ENCODE results near the gene ATF7IP.
"Not testable (repeated sequence)": the region's sequence is repeated elsewhere in the genome, so short reads cannot be mapped to it uniquely, and the experiment has no call there.

ATF7IP gene, protein sequence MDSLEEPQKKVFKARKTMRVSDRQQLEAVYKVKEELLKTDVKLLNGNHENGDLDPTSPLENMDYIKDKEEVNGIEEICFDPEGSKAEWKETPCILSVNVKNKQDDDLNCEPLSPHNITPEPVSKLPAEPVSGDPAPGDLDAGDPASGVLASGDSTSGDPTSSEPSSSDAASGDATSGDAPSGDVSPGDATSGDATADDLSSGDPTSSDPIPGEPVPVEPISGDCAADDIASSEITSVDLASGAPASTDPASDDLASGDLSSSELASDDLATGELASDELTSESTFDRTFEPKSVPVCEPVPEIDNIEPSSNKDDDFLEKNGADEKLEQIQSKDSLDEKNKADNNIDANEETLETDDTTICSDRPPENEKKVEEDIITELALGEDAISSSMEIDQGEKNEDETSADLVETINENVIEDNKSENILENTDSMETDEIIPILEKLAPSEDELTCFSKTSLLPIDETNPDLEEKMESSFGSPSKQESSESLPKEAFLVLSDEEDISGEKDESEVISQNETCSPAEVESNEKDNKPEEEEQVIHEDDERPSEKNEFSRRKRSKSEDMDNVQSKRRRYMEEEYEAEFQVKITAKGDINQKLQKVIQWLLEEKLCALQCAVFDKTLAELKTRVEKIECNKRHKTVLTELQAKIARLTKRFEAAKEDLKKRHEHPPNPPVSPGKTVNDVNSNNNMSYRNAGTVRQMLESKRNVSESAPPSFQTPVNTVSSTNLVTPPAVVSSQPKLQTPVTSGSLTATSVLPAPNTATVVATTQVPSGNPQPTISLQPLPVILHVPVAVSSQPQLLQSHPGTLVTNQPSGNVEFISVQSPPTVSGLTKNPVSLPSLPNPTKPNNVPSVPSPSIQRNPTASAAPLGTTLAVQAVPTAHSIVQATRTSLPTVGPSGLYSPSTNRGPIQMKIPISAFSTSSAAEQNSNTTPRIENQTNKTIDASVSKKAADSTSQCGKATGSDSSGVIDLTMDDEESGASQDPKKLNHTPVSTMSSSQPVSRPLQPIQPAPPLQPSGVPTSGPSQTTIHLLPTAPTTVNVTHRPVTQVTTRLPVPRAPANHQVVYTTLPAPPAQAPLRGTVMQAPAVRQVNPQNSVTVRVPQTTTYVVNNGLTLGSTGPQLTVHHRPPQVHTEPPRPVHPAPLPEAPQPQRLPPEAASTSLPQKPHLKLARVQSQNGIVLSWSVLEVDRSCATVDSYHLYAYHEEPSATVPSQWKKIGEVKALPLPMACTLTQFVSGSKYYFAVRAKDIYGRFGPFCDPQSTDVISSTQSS

DNA sequence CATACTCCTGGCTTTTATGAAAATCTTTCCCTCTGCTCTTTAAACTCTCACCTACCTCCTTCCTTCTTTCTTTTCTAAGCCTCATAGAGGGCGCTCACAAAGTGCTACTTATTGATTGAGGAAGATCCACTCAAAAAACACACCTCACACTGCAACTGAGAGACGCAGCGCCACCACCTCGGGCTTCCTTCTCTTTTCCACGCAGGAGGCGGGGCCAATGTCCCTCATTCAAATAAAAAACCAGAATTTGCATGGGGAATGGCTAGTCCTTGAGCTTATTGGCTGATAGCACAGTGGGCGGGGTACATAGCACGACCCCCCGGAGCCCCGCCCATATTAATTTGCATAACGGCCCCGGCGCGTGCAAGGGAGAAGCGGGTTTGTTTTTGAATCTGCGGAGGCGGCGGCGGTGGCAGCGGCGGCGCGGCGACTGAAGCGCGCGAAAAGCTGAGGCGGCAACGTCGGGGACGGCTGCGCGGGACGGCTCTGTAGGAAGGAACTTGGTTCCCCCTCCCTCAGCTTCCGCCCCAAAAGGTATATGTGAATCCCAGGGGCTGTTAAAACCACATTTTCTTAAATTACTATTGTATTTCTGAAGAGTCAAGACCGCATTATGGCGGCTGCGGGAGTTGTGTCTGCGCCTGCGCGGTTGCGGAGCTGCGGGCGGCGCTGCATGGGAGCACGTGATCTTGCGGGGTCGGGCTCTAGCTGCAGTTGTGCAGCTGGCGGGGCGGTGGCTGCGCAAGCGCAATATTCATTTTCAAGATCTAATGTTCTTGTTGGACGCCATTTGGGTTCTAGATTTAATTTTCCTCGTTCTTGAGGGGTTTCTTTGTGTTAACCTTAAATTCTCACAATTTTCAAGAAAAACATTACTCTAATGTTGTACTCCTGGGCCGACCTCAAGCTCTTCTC is at the start of gene ATF7IP:
ATF7IP (plus strand) TSS at position 389 of the 915 bp plus-strand sequence. CDS start 58,234 bp downstream, outside the sequence.
- DNase-seq (ENCODE audit: low read depth), result peak; percentile 96
- H3K4me3 ChIP-seq (ENCODE audit: control insufficient read depth, low read depth, low read length), result peak within 1 kb of the TSS; percentile 68
- TF ChIP-seq, protein P1, sequence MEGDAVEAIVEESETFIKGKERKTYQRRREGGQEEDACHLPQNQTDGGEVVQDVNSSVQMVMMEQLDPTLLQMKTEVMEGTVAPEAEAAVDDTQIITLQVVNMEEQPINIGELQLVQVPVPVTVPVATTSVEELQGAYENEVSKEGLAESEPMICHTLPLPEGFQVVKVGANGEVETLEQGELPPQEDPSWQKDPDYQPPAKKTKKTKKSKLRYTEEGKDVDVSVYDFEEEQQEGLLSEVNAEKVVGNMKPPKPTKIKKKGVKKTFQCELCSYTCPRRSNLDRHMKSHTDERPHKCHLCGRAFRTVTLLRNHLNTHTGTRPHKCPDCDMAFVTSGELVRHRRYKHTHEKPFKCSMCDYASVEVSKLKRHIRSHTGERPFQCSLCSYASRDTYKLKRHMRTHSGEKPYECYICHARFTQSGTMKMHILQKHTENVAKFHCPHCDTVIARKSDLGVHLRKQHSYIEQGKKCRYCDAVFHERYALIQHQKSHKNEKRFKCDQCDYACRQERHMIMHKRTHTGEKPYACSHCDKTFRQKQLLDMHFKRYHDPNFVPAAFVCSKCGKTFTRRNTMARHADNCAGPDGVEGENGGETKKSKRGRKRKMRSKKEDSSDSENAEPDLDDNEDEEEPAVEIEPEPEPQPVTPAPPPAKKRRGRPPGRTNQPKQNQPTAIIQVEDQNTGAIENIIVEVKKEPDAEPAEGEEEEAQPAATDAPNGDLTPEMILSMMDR (conservative IDR thresholded peaks at IDR 0.05; ENCODE audit: control insufficient read depth, insufficient read depth, low read depth, low read length), result peak; percentile 27

- no peak for DNase-seq (ENCODE audit: low read depth)
- TF ChIP-seq, protein P1 (conservative IDR thresholded peaks at IDR 0.05; ENCODE audit: control insufficient read depth, insufficient read depth, low read depth, low read length), result no peak
- H3K4me3 ChIP-seq (ENCODE audit: control insufficient read depth, low read depth, low read length), result no peak overlapping the region
Measured at GRCh38 chr12:14317362-14318146, 47.9 kb upstream of the ATF7IP start.

- DNase-seq (ENCODE audit: low read depth); H3K4me3 ChIP-seq (ENCODE audit: control insufficient read depth, low read depth, low read length): not testable (repeated sequence)
Measured at GRCh38 chr12:14319704-14320427, 45.6 kb upstream of the ATF7IP start.

DNA sequence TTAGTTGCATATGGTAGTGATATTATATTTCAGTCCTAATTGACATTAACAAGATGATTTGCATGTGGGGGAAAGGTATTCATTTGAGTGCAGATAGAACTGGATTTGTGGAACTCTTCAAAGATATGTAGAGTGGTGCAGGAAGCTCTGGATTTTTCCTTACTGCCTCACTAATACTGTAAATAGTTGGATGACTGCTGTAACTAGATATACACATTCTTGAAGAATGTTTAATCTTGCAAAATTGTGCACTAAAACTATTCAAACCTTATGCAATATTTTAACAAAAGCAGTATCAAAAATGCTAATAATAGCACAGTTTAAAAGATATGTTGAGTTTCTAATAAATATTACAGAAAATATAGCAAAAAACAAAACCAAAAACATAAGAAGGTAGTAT is 43.1 kb upstream of the ATF7IP start:
- no peak for DNase-seq (ENCODE audit: low read depth)
- H3K4me3 ChIP-seq (ENCODE audit: control insufficient read depth, low read depth, low read length), result no peak overlapping the region
- TF ChIP-seq, protein P1 (conservative IDR thresholded peaks at IDR 0.05; ENCODE audit: control insufficient read depth, insufficient read depth, low read depth, low read length), result no peak

DNA sequence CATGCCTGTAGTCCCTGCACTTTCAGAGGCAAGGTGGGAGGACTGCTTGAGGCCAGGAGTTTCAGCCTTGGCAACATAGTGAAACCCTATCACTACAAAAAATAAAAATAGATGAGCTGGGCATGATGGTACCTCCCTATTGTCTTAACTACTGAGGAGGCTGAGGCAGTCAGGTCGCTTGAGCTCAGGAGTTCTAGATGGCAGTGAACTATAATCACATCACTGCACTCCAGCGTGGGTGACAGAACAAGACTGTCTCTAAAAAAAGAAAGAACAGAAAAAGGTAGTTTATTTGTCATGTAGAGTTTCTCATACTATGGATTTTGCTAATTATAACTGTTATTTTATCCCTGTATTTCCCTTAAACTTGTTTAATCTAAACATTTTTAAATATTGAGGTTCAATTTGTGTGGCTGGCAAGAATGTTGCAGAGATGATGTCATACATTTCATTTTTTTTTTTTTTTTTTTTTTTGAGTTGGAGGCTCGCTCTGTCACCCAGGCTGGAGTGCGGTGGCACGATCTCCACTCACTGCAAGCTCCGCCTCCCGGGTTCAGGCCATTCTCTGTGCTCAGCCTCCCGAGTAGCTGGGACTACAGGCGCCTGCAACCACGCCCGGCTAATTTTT is 39.7 kb upstream of the ATF7IP start:
- DNase-seq (ENCODE audit: low read depth), result no peak
- TF ChIP-seq, protein P1 (conservative IDR thresholded peaks at IDR 0.05; ENCODE audit: control insufficient read depth, insufficient read depth, low read depth, low read length), result no peak

More for the DNA sequence above, 39.7 kb upstream of the ATF7IP start:
- H3K4me3 ChIP-seq (ENCODE audit: control insufficient read depth, low read depth, low read length), result no peak overlapping the region
